Cardiac ventricle fibroblast (primary cell): ENCODE results near the gene RABEP1. TPM values are rescaled to one million over a fixed set of nuclear protein-coding genes. Genes with fewer than 3 reads are reported as not detected.

Experiments
- total RNA-seq: library from RNA; depleted of rRNA; stranded (reverse); fragments of >200 nt; gene quantifications from 2 replicates; pipeline ENCODE4 v1.2.3, GENCODE V29; 2015

The RABEP1 gene, protein sequence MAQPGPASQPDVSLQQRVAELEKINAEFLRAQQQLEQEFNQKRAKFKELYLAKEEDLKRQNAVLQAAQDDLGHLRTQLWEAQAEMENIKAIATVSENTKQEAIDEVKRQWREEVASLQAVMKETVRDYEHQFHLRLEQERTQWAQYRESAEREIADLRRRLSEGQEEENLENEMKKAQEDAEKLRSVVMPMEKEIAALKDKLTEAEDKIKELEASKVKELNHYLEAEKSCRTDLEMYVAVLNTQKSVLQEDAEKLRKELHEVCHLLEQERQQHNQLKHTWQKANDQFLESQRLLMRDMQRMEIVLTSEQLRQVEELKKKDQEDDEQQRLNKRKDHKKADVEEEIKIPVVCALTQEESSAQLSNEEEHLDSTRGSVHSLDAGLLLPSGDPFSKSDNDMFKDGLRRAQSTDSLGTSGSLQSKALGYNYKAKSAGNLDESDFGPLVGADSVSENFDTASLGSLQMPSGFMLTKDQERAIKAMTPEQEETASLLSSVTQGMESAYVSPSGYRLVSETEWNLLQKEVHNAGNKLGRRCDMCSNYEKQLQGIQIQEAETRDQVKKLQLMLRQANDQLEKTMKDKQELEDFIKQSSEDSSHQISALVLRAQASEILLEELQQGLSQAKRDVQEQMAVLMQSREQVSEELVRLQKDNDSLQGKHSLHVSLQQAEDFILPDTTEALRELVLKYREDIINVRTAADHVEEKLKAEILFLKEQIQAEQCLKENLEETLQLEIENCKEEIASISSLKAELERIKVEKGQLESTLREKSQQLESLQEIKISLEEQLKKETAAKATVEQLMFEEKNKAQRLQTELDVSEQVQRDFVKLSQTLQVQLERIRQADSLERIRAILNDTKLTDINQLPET
- total RNA-seq, result 22.7 and 27.8 TPM in 2 replicates

DNA sequence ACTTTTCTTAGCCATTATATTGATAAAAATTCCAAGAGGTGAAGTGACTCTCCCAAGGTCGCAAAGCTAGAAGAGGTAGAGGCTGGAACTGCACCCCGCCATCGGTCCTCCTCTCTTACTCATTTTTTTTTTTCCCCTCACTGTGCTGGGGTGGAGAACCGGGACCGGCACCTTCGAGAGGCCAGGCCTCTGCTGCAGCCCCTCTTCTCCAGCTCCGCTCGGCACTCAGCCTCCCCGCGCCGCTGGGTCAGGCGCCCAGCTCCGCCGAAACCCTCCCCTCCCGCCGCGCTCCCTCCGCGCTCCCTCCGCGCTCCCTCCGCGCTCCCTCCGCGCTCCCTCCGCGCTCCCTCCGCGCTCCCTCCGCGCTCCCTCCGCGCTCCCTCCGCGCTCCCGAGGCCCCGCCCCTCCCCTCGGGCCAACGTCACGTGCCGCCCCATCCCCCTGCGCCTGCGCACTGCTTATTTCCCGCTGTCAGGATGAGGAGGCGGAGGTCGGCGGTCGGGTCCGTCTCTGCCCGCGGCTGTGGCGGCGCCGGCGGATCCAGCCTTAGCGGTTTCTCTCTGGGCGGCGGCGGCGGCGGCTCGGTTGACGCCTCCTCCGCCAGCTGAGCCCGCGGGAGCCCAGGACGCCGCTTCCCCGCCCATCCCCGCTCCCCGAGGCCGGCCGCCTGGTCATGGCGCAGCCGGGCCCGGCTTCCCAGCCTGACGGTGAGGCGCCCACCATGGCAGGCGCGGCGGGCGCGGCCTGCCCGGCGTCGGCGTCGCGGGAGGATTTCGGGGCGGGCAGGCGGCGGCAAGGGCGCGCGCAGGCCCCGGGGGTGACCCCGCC is at the start of gene RABEP1:
Gene RABEP1, plus strand, starts transcription at position 471 of the 828 bp plus-strand sequence. Its CDS starts 203 bp downstream, at position 674.

DNA sequence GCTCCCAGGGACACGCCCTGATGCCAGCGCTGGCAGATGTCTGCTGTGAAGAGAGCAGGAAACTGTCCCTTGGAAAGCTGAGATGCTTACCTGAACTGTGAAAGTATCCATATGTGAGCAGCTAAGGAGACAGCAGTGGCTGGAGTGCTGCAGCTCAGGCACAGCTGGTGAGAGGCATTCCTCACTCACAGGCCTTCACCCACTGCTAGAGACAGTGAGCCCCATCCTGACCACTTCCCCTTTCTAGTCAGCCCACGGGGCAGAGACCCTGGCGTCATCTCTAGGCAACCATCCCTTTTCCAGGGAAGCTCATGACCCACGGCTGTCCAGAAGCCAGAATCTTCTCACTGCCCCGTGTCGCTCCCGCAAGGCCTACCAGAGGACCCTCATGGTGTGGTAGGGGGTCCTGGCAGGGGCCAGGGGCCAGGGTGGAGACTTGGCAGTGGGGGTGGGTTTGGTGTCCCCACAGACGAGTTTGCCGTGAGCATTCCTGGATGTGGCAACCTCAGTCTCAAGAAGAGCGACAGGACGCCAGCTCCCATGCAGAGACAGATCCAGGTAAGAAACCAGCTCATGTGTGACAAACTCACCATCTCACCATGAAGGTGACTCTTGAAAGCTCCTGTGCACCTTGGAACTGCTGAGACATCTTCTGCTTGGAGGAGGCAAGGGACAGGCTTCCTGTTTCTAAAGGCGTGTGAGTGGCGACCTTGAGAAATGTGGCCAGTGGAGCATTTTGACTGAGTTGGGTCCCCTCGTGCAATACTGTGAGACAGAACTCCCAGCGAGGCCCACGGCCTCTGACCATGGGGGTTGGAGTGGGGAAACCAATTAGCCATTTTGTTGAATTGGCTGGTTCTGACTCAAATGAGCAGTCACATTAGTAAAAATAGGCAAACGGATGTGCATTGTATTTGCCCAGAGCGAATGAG is 47.2 kb upstream of the RABEP1 start, which contains the start of gene SCIMP:
Gene SCIMP, minus strand, starts transcription at position 216 of the 932 bp plus-strand sequence. Its CDS starts 105 bp downstream, at position 111.

DNA sequence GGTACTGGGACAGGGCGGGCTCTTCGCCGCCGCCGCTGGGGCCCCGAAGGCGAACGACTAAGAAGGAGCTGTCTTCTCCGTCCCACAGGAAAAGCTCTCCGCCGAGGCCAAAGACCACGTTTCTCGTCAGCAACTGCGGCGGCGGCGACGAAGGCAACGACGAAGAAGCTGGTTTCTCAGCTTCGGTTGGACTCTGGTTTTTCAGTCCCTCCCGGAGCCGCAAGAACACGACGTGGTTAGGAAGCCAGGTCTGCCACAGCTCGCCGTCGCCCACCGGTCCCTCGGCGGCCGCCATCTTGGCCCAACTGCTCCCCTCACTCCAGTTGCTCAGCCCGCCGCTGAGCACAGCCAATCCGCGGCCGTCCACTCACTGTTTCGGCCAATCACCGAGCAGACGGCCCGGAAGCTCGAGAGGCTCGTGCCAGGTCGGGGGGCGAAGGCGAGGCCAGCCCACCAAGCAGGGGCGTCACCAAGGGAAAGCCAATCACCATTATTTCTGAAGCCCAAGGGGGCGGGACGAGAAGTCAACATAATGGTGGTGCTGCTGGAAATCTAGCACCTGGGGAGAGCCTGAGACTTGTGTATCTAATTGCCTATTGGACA is 137.4 kb downstream of the RABEP1 start, which contains the start of gene NUP88:
Gene NUP88, minus strand, starts transcription at position 307 of the 603 bp plus-strand sequence. Its CDS starts 12 bp downstream, at position 295.

DNA sequence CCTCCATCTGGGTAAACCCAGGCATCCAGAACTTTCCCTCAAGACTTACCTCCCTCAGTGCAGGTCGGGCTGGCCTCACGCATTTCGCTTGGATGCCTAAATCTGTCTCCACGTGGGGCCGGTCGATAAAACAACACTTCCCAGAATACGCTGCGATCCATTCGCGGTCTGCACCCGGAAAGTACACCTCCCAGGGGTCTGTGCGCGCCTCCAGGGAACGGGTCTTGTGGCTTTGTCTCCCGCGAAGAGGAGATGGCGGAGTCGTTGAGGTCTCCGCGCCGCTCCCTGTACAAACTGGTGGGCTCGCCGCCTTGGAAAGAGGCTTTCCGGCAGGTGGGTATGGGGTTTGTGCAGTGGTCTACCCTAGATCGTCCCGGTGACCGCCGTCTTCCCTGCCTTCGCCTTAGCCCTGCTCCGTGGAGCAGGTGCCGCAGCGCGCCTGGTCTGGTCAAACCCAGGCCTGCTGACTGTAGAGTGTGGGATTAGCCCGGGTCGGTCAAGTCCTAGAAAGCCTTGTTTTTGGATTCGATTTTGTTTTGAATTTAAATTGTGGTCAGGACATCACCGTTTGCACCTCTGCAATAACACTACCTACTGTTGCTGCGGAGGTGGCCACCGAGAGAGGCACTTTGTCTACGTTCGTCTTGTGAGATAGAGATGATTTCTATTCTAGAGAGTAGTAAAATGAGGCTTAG is 138.0 kb downstream of the RABEP1 start, which contains the start of gene RPAIN:
Gene RPAIN, plus strand, starts transcription at position 224 of the 695 bp plus-strand sequence. Its CDS starts 29 bp downstream, at position 253.

Other genes starting within 250 kb of the RABEP1 start
- gene SLC52A1, start 246.9 kb upstream of the RABEP1 start, total RNA-seq, result not detected in 2 replicates
- 1.00 and 2.2 TPM in 2 replicates for gene ZFP3, start 203.8 kb upstream of the RABEP1 start, total RNA-seq
- 2.6 and 5.4 TPM in 2 replicates for gene ZNF232, start 170.4 kb upstream of the RABEP1 start, total RNA-seq
- gene USP6, start 166.3 kb upstream of the RABEP1 start, total RNA-seq, result 0.05 TPM in 1 of 2 replicates, not detected in the other
- 2.3 and 4.3 TPM in 2 replicates for gene ZNF594, start 90.4 kb upstream of the RABEP1 start, total RNA-seq
- gene SCIMP, start 47.4 kb upstream of the RABEP1 start, total RNA-seq, result not detected in 2 replicates
- gene NUP88, start 137.4 kb downstream of the RABEP1 start, total RNA-seq, result 37.3 and 48.9 TPM in 2 replicates
- 25.4 and 27.1 TPM in 2 replicates for gene RPAIN, start 137.9 kb downstream of the RABEP1 start, total RNA-seq
- 127 and 134 TPM in 2 replicates for gene C1QBP, start 156.9 kb downstream of the RABEP1 start, total RNA-seq
- gene DHX33, start 186.7 kb downstream of the RABEP1 start, total RNA-seq, result 6.6 and 10.0 TPM in 2 replicates
- gene DERL2, start 203.9 kb downstream of the RABEP1 start, total RNA-seq, result 30.0 and 33.4 TPM in 2 replicates
- gene MIS12, start 204.3 kb downstream of the RABEP1 start, total RNA-seq, result 8.5 and 12.4 TPM in 2 replicates